H1 (cell line): ENCODE results near the gene SLC41A1. TPM values are rescaled to one million over a fixed set of nuclear protein-coding genes. Genes with fewer than 3 reads are reported as not detected.
A peak's percentile ranks its signal among the peaks of the same experiment; 100 is the strongest.

Experiments used
- CTCF ChIA-PET: fragments of 300-600 bp; sonication (Branson Sonifier 250); formaldehyde crosslinking; loops from one replicate; lab custom pipeline; 2021; ENCODE audit not compliant: partially characterized antibody; lab: Charles Lee
- POLR2A ChIA-PET: fragments of 300-600 bp; sonication (Branson Sonifier 250); formaldehyde crosslinking; loops from one replicate; lab custom pipeline; 2021; ENCODE audit warnings: inconsistent platforms; ENCODE audit not compliant: partially characterized antibody; lab: Charles Lee
- DNase-seq, 2 experiments: peaks; one replicate each; pipeline versions ENCODE4 v3.0.0 to v3.0.0-alpha.2; 2010 to 2022; ENCODE audit warnings: low spot score in 2 of 2, low read depth in 1 of 2, mixed read lengths in 1 of 2
- FAIRE-seq: peaks from 2 replicates; lab custom pipeline; 2011; peaks lifted over from hg19 to GRCh38; lab: Jason Lieb, UNC
- H2AFZ ChIP-seq: 2 replicates; pipeline ENCODE4 v1.8.1; 2012; ENCODE audit warnings: low read length, inconsistent platforms
- H2AK5ac ChIP-seq: 2 replicates; pipeline ENCODE4 v1.6.1; 2013; ENCODE audit warnings: low read depth, low read length
- H2BK120ac ChIP-seq: replicated peaks from 2 replicates; pipeline ENCODE3; 2013; ENCODE audit warnings: low read depth, low read length, inconsistent platforms
- H2BK12ac ChIP-seq: 2 replicates; pipeline ENCODE4 v1.6.1; 2013; ENCODE audit warnings: low read depth, low read length
- H2BK15ac ChIP-seq: 2 replicates; pipeline ENCODE4 v1.6.1; 2013; ENCODE audit warnings: low read length
- H2BK20ac ChIP-seq: 2 replicates; pipeline ENCODE4 v1.6.1; 2013; ENCODE audit warnings: low read length
- H2BK5ac ChIP-seq: 2 replicates; pipeline ENCODE4 v1.6.1; 2013; ENCODE audit warnings: low read depth, low read length
- H3K14ac ChIP-seq: 2 replicates; pipeline ENCODE4 v1.6.1; 2013; ENCODE audit warnings: inconsistent platforms; ENCODE audit not compliant: insufficient read length
- H3K18ac ChIP-seq: 2 replicates; pipeline ENCODE4 v1.6.1; 2013; ENCODE audit warnings: low read length; ENCODE audit errors: extremely low read depth
- H3K23ac ChIP-seq: 2 replicates; pipeline ENCODE4 v1.6.1; 2013; ENCODE audit warnings: inconsistent platforms; ENCODE audit not compliant: insufficient read length
- H3K23me2 ChIP-seq: 2 replicates; pipeline ENCODE4 v1.6.1; 2013; ENCODE audit warnings: low read depth, low read length
- H3K27ac ChIP-seq: 2 replicates; pipeline ENCODE4 v1.6.1; 2011; ENCODE audit warnings: low read depth, low read length, inconsistent platforms
- H3K27me3 ChIP-seq, 4 experiments: replicated peaks in 1 of 4; 1 replicate in 1 of 4; 2 replicates in 3 of 4; pipeline versions ENCODE4 v1.6.1 to v1.8.1; 2011 to 2013; ENCODE audit warnings: low read length in 3 of 4, mild to moderate bottlenecking in 3 of 4, inconsistent platforms in 2 of 4, mixed read lengths in 2 of 4, moderate library complexity in 1 of 4; ENCODE audit not compliant: control insufficient read depth in 3 of 4, insufficient read depth in 3 of 4; ENCODE audit errors: extremely low read depth in 1 of 4
- H3K36me3 ChIP-seq, 4 experiments: 2 replicates each; pipeline versions ENCODE4 v1.6.1 to v1.8.1; 2011 to 2013; ENCODE audit warnings: mild to moderate bottlenecking in 4 of 4, low read length in 3 of 4, moderate library complexity in 2 of 4, control low read depth in 1 of 4, inconsistent platforms in 1 of 4; ENCODE audit not compliant: insufficient read depth in 4 of 4, control insufficient read depth in 2 of 4
- H3K4ac ChIP-seq: replicated peaks from 2 replicates; pipeline ENCODE3; 2013; ENCODE audit warnings: low read length, low read depth, mixed read lengths, inconsistent platforms; ENCODE audit not compliant: insufficient read length
- H3K4me1 ChIP-seq, 4 experiments: replicated peaks in 1 of 4; 1 replicate in 1 of 4; 2 replicates in 3 of 4; pipeline versions ENCODE4 v1.6.1 to v1.8.1; 2011 to 2013; ENCODE audit warnings: low read length in 3 of 4, inconsistent platforms in 2 of 4, mixed read lengths in 1 of 4; ENCODE audit not compliant: insufficient read depth in 4 of 4, control insufficient read depth in 3 of 4
- H3K4me2 ChIP-seq, 2 experiments: 2 replicates each; pipeline versions ENCODE4 v1.6.1 to v1.8.1; 2011 to 2013; ENCODE audit warnings: low read depth in 2 of 2, low read length in 2 of 2, control low read depth in 1 of 2, inconsistent platforms in 1 of 2, mild to moderate bottlenecking in 1 of 2; ENCODE audit not compliant: insufficient read depth in 1 of 2
- H3K4me3 ChIP-seq, 4 experiments: fragments of 200-600, 300-600 bp in 1 of 4; sonication (generic), shearing (Covaris generic), sonication (Bioruptor Twin) in 1 of 4; 2 replicates each; pipeline versions ENCODE4 v1.5.1 to v1.8.1; 2011 to 2016; ENCODE audit warnings: low read length in 4 of 4, low read depth in 3 of 4, control low read depth in 2 of 4, inconsistent platforms in 2 of 4, mild to moderate bottlenecking in 2 of 4, mixed read lengths in 1 of 4, moderate library complexity in 1 of 4; ENCODE audit not compliant: insufficient read depth in 2 of 4; ENCODE audit errors: extremely low read depth in 1 of 4
- H3K56ac ChIP-seq: replicated peaks from 2 replicates; pipeline ENCODE3; 2013; ENCODE audit warnings: low read depth, mild to moderate bottlenecking, mixed read lengths, low read length, inconsistent platforms; ENCODE audit not compliant: insufficient read length
- H3K79me1 ChIP-seq: 2 replicates; pipeline ENCODE4 v1.6.1; 2013; ENCODE audit warnings: low read depth, low read length, control low read depth
- H3K79me2 ChIP-seq, 2 experiments: 2 replicates each; pipeline versions ENCODE4 v1.6.1 to v1.8.1; 2012 to 2013; ENCODE audit warnings: low read length in 2 of 2, mild to moderate bottlenecking in 2 of 2, inconsistent platforms in 1 of 2; ENCODE audit not compliant: insufficient read depth in 2 of 2, control insufficient read depth in 1 of 2
- H3K9ac ChIP-seq, 4 experiments: replicated peaks in 1 of 4; 1 replicate in 1 of 4; 2 replicates in 3 of 4; pipeline versions ENCODE4 v1.6.1 to v1.8.1; 2011 to 2013; ENCODE audit warnings: low read depth in 3 of 4, low read length in 3 of 4, control low read depth in 2 of 4, mild to moderate bottlenecking in 2 of 4, moderate library complexity in 2 of 4, inconsistent platforms in 1 of 4; ENCODE audit errors: extremely low read depth in 1 of 4
- H3K9me3 ChIP-seq, 2 experiments: 2 replicates each; pipeline versions ENCODE4 v1.6.1 to v1.8.1; 2012 to 2013; ENCODE audit warnings: mild to moderate bottlenecking in 2 of 2, moderate library complexity in 2 of 2, control low read depth in 1 of 2, inconsistent platforms in 1 of 2, low read depth in 1 of 2, low read length in 1 of 2, mixed read lengths in 1 of 2; ENCODE audit not compliant: insufficient read depth in 2 of 2
- H4K20me1 ChIP-seq, 2 experiments: replicated peaks in 1 of 2; 2 replicates each; pipeline versions ENCODE3 to v1.8.1; 2011 to 2013; ENCODE audit warnings: inconsistent platforms in 2 of 2, low read length in 2 of 2, mild to moderate bottlenecking in 1 of 2; ENCODE audit not compliant: insufficient read depth in 2 of 2, control insufficient read depth in 1 of 2
- H4K5ac ChIP-seq: 2 replicates; pipeline ENCODE4 v1.6.1; 2013; ENCODE audit warnings: low read length, low read depth, mixed read lengths, inconsistent platforms; ENCODE audit not compliant: insufficient read length
- H4K8ac ChIP-seq: 2 replicates; pipeline ENCODE4 v1.8.0; 2013; ENCODE audit warnings: mild to moderate bottlenecking, moderate library complexity, low read length, inconsistent platforms; ENCODE audit not compliant: insufficient read depth; ENCODE audit errors: extremely low read depth
- H4K91ac ChIP-seq: replicated peaks from 2 replicates; pipeline ENCODE3; 2013; ENCODE audit warnings: low read length, mixed read lengths, inconsistent platforms; ENCODE audit not compliant: insufficient read length
- BACH1 ChIP-seq: IDR thresholded peaks from 2 replicates; pipeline ENCODE4 v1.6.1; 2012; ENCODE audit warnings: low read length, improper control_type of control experiment
- CBX5 ChIP-seq: fragments of 300-800, 300-1000 bp; sonication (generic); IDR thresholded peaks from 2 replicates; pipeline ENCODE4 v1.7.1; 2016; ENCODE audit warnings: antibody characterized with exemption, low read length, low read depth
- CHD1 ChIP-seq: IDR thresholded peaks from 2 replicates; pipeline ENCODE4 v1.6.1; 2012; ENCODE audit warnings: low read depth, low read length, improper control_type of control experiment
- CHD2 ChIP-seq: IDR thresholded peaks from 2 replicates; pipeline ENCODE4 v1.6.1; 2012; ENCODE audit warnings: low read length, improper control_type of control experiment
- E2F6 ChIP-seq: IDR thresholded peaks from 2 replicates; pipeline ENCODE4 v1.6.1; 2012; ENCODE audit warnings: inconsistent platforms
- HDAC6 ChIP-seq: IDR thresholded peaks from one replicate; pipeline ENCODE4 v1.7.1; 2012; ENCODE audit warnings: low read depth, mild to moderate bottlenecking, inconsistent platforms, low read length, moderate library complexity
- MAFK ChIP-seq: IDR thresholded peaks from 2 replicates; pipeline ENCODE4 v1.6.1; 2012; ENCODE audit warnings: low read depth, mild to moderate bottlenecking, improper control_type of control experiment, low read length
- MAX ChIP-seq: IDR thresholded peaks from 2 replicates; pipeline ENCODE4 v1.6.1; 2012; ENCODE audit warnings: inconsistent platforms
- POLR2AphosphoS5 ChIP-seq: IDR thresholded peaks from 2 replicates; pipeline ENCODE4 v1.6.1; 2011; ENCODE audit warnings: low read depth, low read length
- RXRA ChIP-seq: IDR thresholded peaks from 2 replicates; pipeline ENCODE4 v1.6.1; 2011; ENCODE audit warnings: low read depth, mild to moderate bottlenecking, low read length, moderate library complexity; ENCODE audit not compliant: insufficient read depth
- SP1 ChIP-seq: IDR thresholded peaks from 2 replicates; pipeline ENCODE4 v1.6.1; 2011; ENCODE audit warnings: low read depth, low read length
- WGBS, 2 experiments: shearing (Covaris generic) in 1 of 2; methylation state at CpG; one replicate each; pipeline versions ENCODE4 v1.1.6 to v1.1.7; 2013 to 2015; ENCODE audit warnings: low lambda C conversion rate in 2 of 2, mixed read lengths in 2 of 2, inconsistent platforms in 1 of 2, low coverage in 1 of 2, missing lambda C conversion rate in 1 of 2; ENCODE audit not compliant: insufficient replicate concordance in 2 of 2, insufficient coverage in 1 of 2, insufficient read length in 1 of 2; ENCODE audit errors: extremely low coverage in 1 of 2, missing lambda C conversion rate in 1 of 2; 5-methylcytosine and 5-hydroxymethylcytosine counted together
- polyA plus RNA-seq, 7 experiments: library from polyadenylated mRNA; depleted of rRNA in 3 of 7; stranded (reverse) in 5 of 7; unstranded in 2 of 7; fragments of >200 nt in 5 of 7; fragments of 200-250 nt in 2 of 7; gene quantifications; 1 replicate in 5 of 7; 2 replicates in 1 of 7; 4 replicates in 1 of 7; pipeline versions ENCODE4 v1.2.1 to v1.2.3, GENCODE V29; 2011 to 2013; ENCODE audit warnings: missing spikeins in 2 of 7, mixed read lengths in 2 of 7
- total RNA-seq: library from RNA; stranded (reverse); fragmentation: NEBNext Ultra II Directional; extraction: Animal tissue kit (Norgen Biotek cat#: 25700); gene quantifications from 2 replicates; pipeline ENCODE4 v1.2.1, GENCODE V29; 2021

SLC41A1 gene
- total and polyA plus RNA-seq, 2 of the 8 experiments (the other 6 are each of a cell fraction or from before 2014, with no cell fraction given), result 41.2 to 42.3 TPM

GRCh38 chr1:205748403-205749233 is 64.4 kb downstream of the SLC41A1 start:
- no peak overlapping the region for H3K14ac ChIP-seq
- no peaks in the 10 kb centered on the region for H3K79me1 ChIP-seq
- 0 out of 2 replicates have a peak overlapping the region, but pooled peaks have one; percentile 9 for H3K18ac ChIP-seq
- no peak overlapping the region for H3K23ac ChIP-seq
- H2BK12ac ChIP-seq, result no peak overlapping the region
- H3K4me1 ChIP-seq, result peaks cover 3 to 13% (median 8%) of the 10 kb centered on the region in 4 experiments; a peak in 5 of 7 replicates
- H3K27ac ChIP-seq, result no peak overlapping the region
- no peak overlapping the region for H3K56ac ChIP-seq
- DNase-seq (no peak), FAIRE-seq (no peak)
- H4K5ac ChIP-seq, result no peak overlapping the region
- no peaks in the 10 kb centered on the region for H3K27me3 ChIP-seq
- peaks cover 34 to 56% of the 10 kb centered on the region in 2 experiments for H3K79me2 ChIP-seq
- no peak overlapping the region for H2BK20ac ChIP-seq
- H3K23me2 ChIP-seq, result peaks cover 5% of the 10 kb centered on the region
- peaks cover 19 to 33% of the 10 kb centered on the region in 2 experiments for H4K20me1 ChIP-seq
- WGBS, 2 experiments, result 5% methylated on average over 25 of the region's 25 CpGs; no CpG with 5 or more reads in 1 of the 2 experiments
- no peak overlapping the region for H2BK15ac ChIP-seq
- peaks cover 0 to 7% (median 0%) of the 10 kb centered on the region in 4 experiments; a peak in 2 of 8 replicates for H3K36me3 ChIP-seq
- H3K9me3 ChIP-seq, result no peaks in the 10 kb centered on the region
- peak overlapping the region; percentile 62 to 93 (median 76) for H3K9ac ChIP-seq
- no peak overlapping the region for H2AK5ac ChIP-seq
- peak overlapping the region; percentile 81 to 86 for H3K4me2 ChIP-seq
- H4K91ac ChIP-seq, result no peak overlapping the region
- ChIA-PET CTCF (interaction anchor here (0.6 to 1.2 kb wide), 4 partner anchors 9 to 89 kb away, joined by 3 to 4 read pairs (median 3); no protein-coding TSS in a partner anchor), POLR2A (interaction anchor here (0.6 to 2.1 kb wide), 36 partner anchors 8 to 304 kb away, joined by 3 to 15 read pairs (median 4); partner anchors contain the start of gene RAB29)
- no peak overlapping the region for H2BK5ac ChIP-seq
- H3K4me3 ChIP-seq, result peak overlapping the region; percentile 94 to 99 (median 96)
- no peak overlapping the region for H2AFZ ChIP-seq
- peak overlapping the region; percentile 18 for H2BK120ac ChIP-seq
- no peak overlapping the region for H3K4ac ChIP-seq
- no peak overlapping the region; the same call in 1 of the 2 replicates for H4K8ac ChIP-seq
- no peak for TF ChIP-seq RXRA
- peak; percentile 35; the same call in 1 of the 2 replicates for TF ChIP-seq CHD2
- no peak for TF ChIP-seq MAFK
- no peak for TF ChIP-seq E2F6
- TF ChIP-seq POLR2AphosphoS5, result peak; percentile 79; the same call in 1 of the 2 replicates
- TF ChIP-seq MAX, result no peak
- no peak; the same call in 1 of the 2 replicates for TF ChIP-seq BACH1
- no peak for TF ChIP-seq CHD1
- no peak for TF ChIP-seq SP1
- no peak for TF ChIP-seq CBX5
- no peak for TF ChIP-seq HDAC6
